Breast epithelium (tissue), 4 donors: ENCODE results near the gene PIGH. TPM values are rescaled to one million over a fixed set of nuclear protein-coding genes. Genes with fewer than 3 reads are reported as not detected.

Experiments used
- DNase-seq, 2 donors: peaks; one replicate each; pipeline ENCODE4 v3.0.0-alpha.2; 2019; ENCODE audit warnings: low spot score in 2 of 2
- H3K27ac ChIP-seq, 2 donors: fragments of 200-600 bp; sonication (generic) in 1 of 2; one replicate each; pipeline ENCODE4 v1.5.1; 2016 to 2019; ENCODE audit warnings: mild to moderate bottlenecking in 1 of 2
- H3K27me3 ChIP-seq, 2 donors: fragments of 200-600 bp; sonication (generic) in 1 of 2; one replicate each; pipeline versions ENCODE4 v1.5.1 to v1.6.0; 2017 to 2019; ENCODE audit warnings: control low read depth in 1 of 2, mild to moderate bottlenecking in 1 of 2
- H3K36me3 ChIP-seq: fragments of 200-600 bp; one replicate; pipeline ENCODE4 v1.5.1; 2019
- H3K4me1 ChIP-seq, 2 donors: fragments of 200-600 bp; sonication (generic); one replicate each; pipeline ENCODE4 v1.5.1; 2016 to 2019; ENCODE audit warnings: control low read depth in 1 of 2
- H3K4me3 ChIP-seq, 3 donors: fragments of 200-600 bp; sonication (generic); 1 replicate in 2 of 3; 2 replicates in 1 of 3; pipeline ENCODE4 v1.5.1; 2016 to 2019; ENCODE audit warnings: mild to moderate bottlenecking in 3 of 3, moderate library complexity in 2 of 3
- H3K9me3 ChIP-seq, 2 donors: fragments of 200-600 bp; sonication (generic) in 1 of 2; one replicate each; pipeline ENCODE4 v1.5.1; 2016 to 2019; ENCODE audit warnings: control low read depth in 1 of 2
- CTCF ChIP-seq, 3 donors: fragments of 450-650 bp; IDR thresholded peaks; one replicate each; pipeline ENCODE4 v1.5.1; 2016 to 2017; ENCODE audit warnings: antibody characterized with exemption in 3 of 3, mild to moderate bottlenecking in 3 of 3, moderate library complexity in 3 of 3
- POLR2A ChIP-seq: fragments of 450-650 bp; IDR thresholded peaks from one replicate; pipeline ENCODE4 v1.6.1; 2016; ENCODE audit warnings: antibody characterized with exemption, mild to moderate bottlenecking, moderate library complexity
- POLR2AphosphoS5 ChIP-seq, 3 donors: sonication (generic); formaldehyde crosslinking; IDR thresholded peaks; one replicate each; pipeline ENCODE4 v1.6.1; 2017; ENCODE audit warnings: antibody characterized with exemption in 3 of 3
- intact Hi-C: fragments of 100-400 bp; cut with DNase I; formaldehyde crosslinking; loops from one replicate; pipeline ENCODE4 v1.15.1; 2023; ENCODE audit warnings: low total_unique reads
- total RNA-seq, 3 donors: library from RNA; depleted of rRNA; stranded (reverse); fragments of >200 nt; gene quantifications; one replicate each; pipeline ENCODE4 v1.1.0, GENCODE V29; 2016

Gene PIGH
- total RNA-seq, 3 donors from 2014 or later: 32.8 to 37.6 (median 33.8) TPM

- Histone ChIP-seq H3K27me3 (no peaks in the 10 kb centered on the region), H3K36me3 (no peaks in the 10 kb centered on the region), H3K27ac (peak overlapping the region; percentile 17 to 25), H3K9me3 (no peaks in the 10 kb centered on the region), H3K4me3 (no peak overlapping the region), H3K4me1 (no peaks in the 10 kb centered on the region)
- no peak for TF ChIP-seq POLR2A
- no peak for TF ChIP-seq CTCF (IDR thresholded peaks at IDR 0.05)
- no peak for TF ChIP-seq POLR2AphosphoS5 (IDR thresholded peaks at IDR 0.05)
- no peak for DNase-seq
- intact Hi-C loops: no loop called here
Measured at GRCh38 chr14:67557656-67558055, 42.4 kb downstream of the PIGH start.

DNA sequence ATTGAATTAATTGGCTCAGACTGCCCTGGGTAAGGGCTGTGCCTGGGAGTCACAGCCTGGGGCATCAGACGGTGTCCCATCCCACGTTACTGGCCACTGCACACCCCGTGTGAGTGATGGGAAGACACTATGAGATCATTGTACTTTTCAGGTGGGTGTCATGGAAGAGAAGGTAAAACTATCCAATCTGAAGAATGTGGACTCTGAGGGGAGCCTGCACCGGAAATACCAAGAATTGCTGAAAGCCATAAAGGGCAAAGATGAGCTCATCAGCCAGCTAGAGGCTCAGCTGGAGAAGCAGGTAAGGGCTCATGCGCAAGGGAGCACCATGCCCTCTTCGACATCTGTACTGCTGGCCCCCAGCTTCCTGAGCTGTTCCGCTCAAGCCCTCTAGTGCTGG, 43.0 kb downstream of the PIGH start:
- intact Hi-C loops: no loop called here
- no peaks in the 10 kb centered on the region for H3K27me3 ChIP-seq
- no peaks in the 10 kb centered on the region for H3K4me1 ChIP-seq
- no peak overlapping the region for H3K4me3 ChIP-seq
- peak in 1 of 2 donors; percentile 41 for DNase-seq
- no peaks in the 10 kb centered on the region for H3K9me3 ChIP-seq
- no peaks in the 10 kb centered on the region for H3K36me3 ChIP-seq
- peak overlapping the region; percentile 17 to 25 for H3K27ac ChIP-seq
- TF ChIP-seq POLR2A (no peak), CTCF (IDR thresholded peaks at IDR 0.05) (no peak), POLR2AphosphoS5 (IDR thresholded peaks at IDR 0.05) (no peak)

DNA sequence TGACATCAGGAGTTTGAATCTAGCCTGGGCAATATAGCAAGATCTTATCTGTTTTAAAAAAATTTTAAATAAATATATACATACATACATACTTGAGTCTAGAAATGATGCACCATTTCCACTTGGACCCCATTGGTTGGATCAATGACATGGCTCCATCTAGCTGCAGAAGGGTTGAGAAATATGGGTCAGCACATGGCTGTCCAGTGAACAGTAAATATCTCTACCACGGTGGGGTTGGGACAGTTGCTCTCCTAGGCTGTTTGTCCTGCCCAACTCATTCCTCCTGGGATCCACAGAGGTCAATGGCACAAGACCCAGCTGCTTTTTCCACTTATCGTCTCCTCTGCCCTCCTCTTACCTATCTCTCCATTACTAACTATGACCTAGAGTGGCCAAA, 43.4 kb downstream of the PIGH start:
- DNase-seq: no peak
- Histone ChIP-seq H3K36me3 (no peaks in the 10 kb centered on the region), H3K4me3 (no peak overlapping the region), H3K4me1 (no peaks in the 10 kb centered on the region), H3K27ac (peak overlapping the region in 1 of 2 donors; percentile 17), H3K27me3 (no peaks in the 10 kb centered on the region), H3K9me3 (no peaks in the 10 kb centered on the region)
- TF ChIP-seq CTCF (IDR thresholded peaks at IDR 0.05): no peak
- intact Hi-C loops: no loop called here

DNA sequence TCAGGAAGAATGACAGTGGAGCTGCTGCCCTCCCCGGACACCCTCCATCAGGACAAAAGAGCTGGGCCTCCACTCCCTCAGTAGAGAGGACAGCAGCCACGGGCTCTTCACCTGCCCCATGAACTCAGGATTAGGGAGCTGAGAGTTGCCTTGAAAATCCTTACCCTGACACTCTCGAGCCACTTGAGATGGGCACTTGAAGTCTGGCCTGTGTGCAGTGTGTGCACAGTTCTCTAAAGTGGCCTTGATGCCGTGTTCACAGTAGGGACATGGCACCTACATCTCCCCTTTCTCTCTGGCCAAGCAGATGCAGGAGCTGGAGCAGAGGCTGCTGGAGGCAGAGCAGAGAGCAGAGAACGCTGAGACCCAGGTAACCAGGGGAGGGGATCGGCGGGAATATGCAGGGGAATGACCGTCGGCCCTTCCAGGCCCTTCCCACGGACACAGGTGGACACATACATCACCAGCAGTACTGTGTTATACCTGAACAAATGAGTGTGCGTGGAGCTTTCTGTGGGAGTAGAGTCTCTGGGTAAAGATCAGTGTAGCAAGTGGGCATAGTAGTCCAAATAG, 44.5 kb downstream of the PIGH start:
- no peaks in the 10 kb centered on the region for H3K9me3 ChIP-seq
- no peaks in the 10 kb centered on the region for H3K27me3 ChIP-seq
- TF ChIP-seq CTCF (IDR thresholded peaks at IDR 0.05): no peak
- TF ChIP-seq POLR2AphosphoS5 (IDR thresholded peaks at IDR 0.05): no peak
- TF ChIP-seq POLR2A: no peak
- H3K4me3 ChIP-seq: no peak overlapping the region
- intact Hi-C loops: no loop called here
- no peak overlapping the region for H3K27ac ChIP-seq
- no peaks in the 10 kb centered on the region for H3K4me1 ChIP-seq
- no peaks in the 10 kb centered on the region for H3K36me3 ChIP-seq
- DNase-seq: no peak

DNA sequence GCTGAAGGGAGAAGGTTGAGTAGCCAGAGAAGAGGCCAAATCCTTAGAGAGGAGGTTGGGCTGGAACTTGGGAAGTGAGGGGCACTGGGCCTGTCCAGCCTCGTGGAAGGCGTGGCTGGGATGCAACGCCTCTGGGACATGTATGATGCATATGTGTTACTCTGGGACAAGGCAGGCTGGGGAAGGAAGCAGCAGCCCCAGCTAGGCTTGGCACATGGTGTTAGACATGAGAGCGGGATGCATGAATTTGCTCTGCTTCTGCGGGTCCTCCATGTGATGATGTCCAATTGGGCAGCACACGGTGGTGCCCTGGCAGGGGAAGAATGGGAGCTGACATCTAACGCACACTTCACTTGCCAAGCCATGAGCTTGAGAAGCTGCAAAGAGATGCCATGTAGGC, 45.7 kb downstream of the PIGH start:
- no peak overlapping the region for H3K4me3 ChIP-seq
- no peak for TF ChIP-seq POLR2AphosphoS5 (IDR thresholded peaks at IDR 0.05)
- no peak for TF ChIP-seq CTCF (IDR thresholded peaks at IDR 0.05)
- TF ChIP-seq POLR2A: no peak
- no peaks in the 10 kb centered on the region for H3K27me3 ChIP-seq
- no peaks in the 10 kb centered on the region for H3K9me3 ChIP-seq
- intact Hi-C loops: no loop called here
- H3K27ac ChIP-seq: no peak overlapping the region
- H3K4me1 ChIP-seq: no peaks in the 10 kb centered on the region
- DNase-seq: no peak
- no peaks in the 10 kb centered on the region for H3K36me3 ChIP-seq
